ENCODE measurements around the gene P2RY6. TPM values are rescaled to one million over a fixed set of nuclear protein-coding genes. Genes with fewer than 3 reads are reported as not detected.

P2RY6 gene
- total and polyA plus RNA-seq, 2 experiments from 2014 or later, result 0.76 to 0.99 TPM

GRCh38 chr11:73283276-73284000 lies 11.3 kb downstream of the P2RY6 start:
- Histone ChIP-seq H3K9me3 (ENCODE audit: low read depth) (no peaks in the 10 kb centered on the region), H3K9ac (no peak overlapping the region), H3K27ac (no peak overlapping the region), H4K20me1 (ENCODE audit: insufficient read depth) (no peaks in the 10 kb centered on the region), H3F3A (ENCODE audit: insufficient read depth) (no peaks in the 10 kb centered on the region), H3K4me3 (no peak overlapping the region), H3K79me2 (ENCODE audit: insufficient read depth) (no peaks in the 10 kb centered on the region), H3K4me2 (ENCODE audit: unreplicated experiment) (no peak overlapping the region), H3K9me2 (ENCODE audit: insufficient read depth) (no peaks in the 10 kb centered on the region), H3K27me3 (replicated peaks; ENCODE audit: insufficient read depth) (no peaks in the 10 kb centered on the region), H3K4me1 (ENCODE audit: insufficient read depth) (0 out of 2 replicates have a peak, but pooled peaks cover 2% of the 10 kb centered on the region), H2AFZ (no peak overlapping the region), H3K36me3 (ENCODE audit: low read depth) (no peaks in the 10 kb centered on the region)
- WGBS, 2 experiments (ENCODE audit: low coverage in 1 of 2, low lambda C conversion rate in 2 of 2, missing lambda C conversion rate in 2 of 2), result 83 to 86% methylated on average over 8 to 10 of the region's 10 CpGs
- no peak for DNase-seq
- in situ Hi-C loops (cut with MboI), result loop anchor here (10.0 to 25.0 kb wide), 2 partner anchors 99 to 446 kb away; no protein-coding TSS in a partner anchor
- TF ChIP-seq EZH2 (IDR thresholded peaks at IDR 0.05; ENCODE audit: insufficient read depth, poor library complexity, severe bottlenecking) (no peak), EZH2phosphoT487 (IDR thresholded peaks at IDR 0.05; ENCODE audit: insufficient read depth, low read depth) (no peak)

GRCh38 chr11:73284106-73284505 lies 12.0 kb downstream of the P2RY6 start:
- Histone ChIP-seq H3K36me3 (ENCODE audit: low read depth) (no peaks in the 10 kb centered on the region), H3K9me2 (ENCODE audit: insufficient read depth) (no peaks in the 10 kb centered on the region), H3K79me2 (ENCODE audit: insufficient read depth) (no peaks in the 10 kb centered on the region), H3K27ac (no peak overlapping the region), H2AFZ (no peak overlapping the region), H3K4me2 (ENCODE audit: unreplicated experiment) (no peak overlapping the region), H3K9ac (no peak overlapping the region), H3K9me3 (ENCODE audit: low read depth) (no peaks in the 10 kb centered on the region), H3F3A (ENCODE audit: insufficient read depth) (no peaks in the 10 kb centered on the region), H3K27me3 (replicated peaks; ENCODE audit: insufficient read depth) (no peaks in the 10 kb centered on the region), H3K4me1 (ENCODE audit: insufficient read depth) (peaks cover 8% of the 10 kb centered on the region), H3K4me3 (no peak overlapping the region), H4K20me1 (ENCODE audit: insufficient read depth) (no peaks in the 10 kb centered on the region)
- 76 to 83% methylated on average over 3 of the region's 3 CpGs for WGBS, 2 experiments (ENCODE audit: low coverage in 1 of 2, low lambda C conversion rate in 2 of 2, missing lambda C conversion rate in 2 of 2)
- no peak for DNase-seq
- in situ Hi-C loops (cut with MboI), result loop anchor here (10.0 to 25.0 kb wide), 2 partner anchors 99 to 447 kb away; no protein-coding TSS in a partner anchor
- no peak for TF ChIP-seq EZH2 (IDR thresholded peaks at IDR 0.05; ENCODE audit: insufficient read depth, poor library complexity, severe bottlenecking)
- TF ChIP-seq EZH2phosphoT487 (IDR thresholded peaks at IDR 0.05; ENCODE audit: insufficient read depth, low read depth), result no peak

GRCh38 chr11:73285721-73286120 lies 13.6 kb downstream of the P2RY6 start:
- Histone ChIP-seq H3K27ac (no peak overlapping the region), H3F3A (ENCODE audit: insufficient read depth) (no peaks in the 10 kb centered on the region), H3K36me3 (ENCODE audit: low read depth) (no peaks in the 10 kb centered on the region), H3K4me2 (ENCODE audit: unreplicated experiment) (no peak overlapping the region), H3K9me2 (ENCODE audit: insufficient read depth) (no peaks in the 10 kb centered on the region), H3K4me3 (no peak overlapping the region), H4K20me1 (ENCODE audit: insufficient read depth) (no peaks in the 10 kb centered on the region), H2AFZ (no peak overlapping the region), H3K9me3 (ENCODE audit: low read depth) (no peaks in the 10 kb centered on the region), H3K4me1 (ENCODE audit: insufficient read depth) (peaks cover 11% of the 10 kb centered on the region), H3K79me2 (ENCODE audit: insufficient read depth) (no peaks in the 10 kb centered on the region), H3K9ac (no peak overlapping the region), H3K27me3 (replicated peaks; ENCODE audit: insufficient read depth) (no peaks in the 10 kb centered on the region)
- TF ChIP-seq EZH2phosphoT487 (IDR thresholded peaks at IDR 0.05; ENCODE audit: insufficient read depth, low read depth) (no peak), EZH2 (IDR thresholded peaks at IDR 0.05; ENCODE audit: insufficient read depth, poor library complexity, severe bottlenecking) (no peak)
- WGBS, 2 experiments (ENCODE audit: low coverage in 1 of 2, low lambda C conversion rate in 2 of 2, missing lambda C conversion rate in 2 of 2), result 75 to 94% methylated on average over 1 of the region's 1 CpG
- in situ Hi-C loops (cut with MboI), result loop anchor here (10.0 to 25.0 kb wide), 2 partner anchors 101 to 448 kb away; no protein-coding TSS in a partner anchor
- DNase-seq, result no peak

- H3K4me3 ChIP-seq, result no peak overlapping the region
- H3K36me3 ChIP-seq (ENCODE audit: low read depth), result no peaks in the 10 kb centered on the region
- no peaks in the 10 kb centered on the region for H4K20me1 ChIP-seq (ENCODE audit: insufficient read depth)
- peaks cover 11% of the 10 kb centered on the region for H3K4me1 ChIP-seq (ENCODE audit: insufficient read depth)
- no peaks in the 10 kb centered on the region for H3K79me2 ChIP-seq (ENCODE audit: insufficient read depth)
- H3K9me2 ChIP-seq (ENCODE audit: insufficient read depth), result no peaks in the 10 kb centered on the region
- H3K9ac ChIP-seq, result no peak overlapping the region
- no peaks in the 10 kb centered on the region for H3K27me3 ChIP-seq (replicated peaks; ENCODE audit: insufficient read depth)
- no peaks in the 10 kb centered on the region for H3F3A ChIP-seq (ENCODE audit: insufficient read depth)
- H3K27ac ChIP-seq, result no peak overlapping the region
- no peak for TF ChIP-seq EZH2phosphoT487 (IDR thresholded peaks at IDR 0.05; ENCODE audit: insufficient read depth, low read depth)
- no peak for TF ChIP-seq EZH2 (IDR thresholded peaks at IDR 0.05; ENCODE audit: insufficient read depth, poor library complexity, severe bottlenecking)
- in situ Hi-C loops (cut with MboI), result loop anchor here (10.0 to 25.0 kb wide), 2 partner anchors 102 to 449 kb away; no protein-coding TSS in a partner anchor
- 86 to 91% methylated on average over 9 of the region's 9 CpGs for WGBS, 2 experiments (ENCODE audit: low coverage in 1 of 2, low lambda C conversion rate in 2 of 2, missing lambda C conversion rate in 2 of 2)
- H3K9me3 ChIP-seq (ENCODE audit: low read depth), result no peaks in the 10 kb centered on the region
- H2AFZ ChIP-seq, result no peak overlapping the region
- H3K4me2 ChIP-seq (ENCODE audit: unreplicated experiment), result no peak overlapping the region
- DNase-seq, result no peak
Measured at GRCh38 chr11:73286240-73286810, 14.2 kb downstream of the P2RY6 start.

Data from GM23248 (cell line).